GM12878 (cell line): ENCODE measurements around the gene TMEM140. TPM values are rescaled to one million over a fixed set of nuclear protein-coding genes. Genes with fewer than 3 reads are reported as not detected.

Experiments
- ATAC-seq: fragments of 200-7000 bp; cut with Tn5 transposase; 3 replicates; pipeline ENCODE4 v1.9.1; 2020; ENCODE audit warnings: mild to moderate bottlenecking, moderate library complexity
- BruUV-seq: library from RNA; stranded (reverse); fragments of 400-500 nt; replicated peaks from 2 replicates; lab custom pipeline; 2021; lab: Mats Ljungman, UMichigan
- CTCF ChIA-PET: fragments of 300-600 bp; sonication (Branson Sonifier 250); formaldehyde crosslinking; extraction: SDS; loops from one replicate; lab custom pipeline; 2021; ENCODE audit warnings: inconsistent platforms; lab: Yijun Ruan, JAX
- POLR2A ChIA-PET: fragments of 350-600 bp; formaldehyde crosslinking; extraction: SDS; loops from one replicate; lab custom pipeline; 2021; ENCODE audit warnings: inconsistent platforms; lab: Charles Lee
- RAD21 ChIA-PET: fragments of 300-600 bp; sonication (Branson Sonifier 250); formaldehyde crosslinking; loops from one replicate; lab custom pipeline; 2023; ENCODE audit warnings: antibody characterized with exemption; ENCODE audit not compliant: unreplicated experiment; lab: Charles Lee
- SMC1A ChIA-PET: fragments of 300-600 bp; sonication (Branson Sonifier 250); formaldehyde crosslinking; loops from one replicate; lab custom pipeline; 2023; ENCODE audit not compliant: unreplicated experiment, uncharacterized antibody; lab: Charles Lee
- DNase-seq: peaks from one replicate; pipeline ENCODE4 v3.0.0-alpha.2; 2011; ENCODE audit warnings: low read depth, low spot score
- FAIRE-seq: peaks from 3 replicates; lab custom pipeline; 2011; peaks lifted over from hg19 to GRCh38; lab: Jason Lieb, UNC
- H2AFZ ChIP-seq: 2 replicates; pipeline ENCODE4 v1.6.0; 2011; ENCODE audit warnings: low read depth, low read length, control low read depth; ENCODE audit not compliant: control insufficient read depth
- H3K27ac ChIP-seq: 2 replicates; pipeline ENCODE4 v1.5.1; 2011; ENCODE audit warnings: control low read depth; ENCODE audit not compliant: control insufficient read depth, insufficient read depth
- H3K27me3 ChIP-seq, 2 experiments: replicated peaks in 1 of 2; 2 replicates each; pipeline versions ENCODE4 v1.6.0 to v1.6.1; 2011; ENCODE audit warnings: low read length in 1 of 2; ENCODE audit not compliant: control insufficient read depth in 2 of 2, insufficient read depth in 2 of 2
- H3K36me3 ChIP-seq, 2 experiments: 2 replicates each; pipeline ENCODE4 v1.5.1; 2011; ENCODE audit warnings: low read length in 1 of 2; ENCODE audit not compliant: control insufficient read depth in 2 of 2, insufficient read depth in 2 of 2
- H3K4me1 ChIP-seq: 2 replicates; pipeline ENCODE4 v1.6.1; 2011; ENCODE audit warnings: mild to moderate bottlenecking, low read length, moderate library complexity, mixed read lengths; ENCODE audit not compliant: control insufficient read depth, insufficient read depth
- H3K4me2 ChIP-seq: 2 replicates; pipeline ENCODE4 v1.6.0; 2011; ENCODE audit warnings: control low read depth; ENCODE audit not compliant: control insufficient read depth, insufficient read depth
- H3K4me3 ChIP-seq: fragments of 200-600 bp; sonication (generic); 2 replicates; pipeline ENCODE4 v1.5.1; 2016
- H3K79me2 ChIP-seq: 2 replicates; pipeline ENCODE4 v1.6.0; 2011; ENCODE audit warnings: low read length; ENCODE audit not compliant: control insufficient read depth, insufficient read depth
- H3K9ac ChIP-seq: 2 replicates; pipeline ENCODE4 v1.8.0; 2011; ENCODE audit warnings: low read length, control low read depth, mixed read lengths; ENCODE audit not compliant: control insufficient read depth, insufficient read depth
- H3K9me3 ChIP-seq: replicated peaks from 3 replicates; pipeline ENCODE4 v1.5.1; 2011; ENCODE audit warnings: mild to moderate bottlenecking, low read length; ENCODE audit not compliant: control insufficient read depth, insufficient read depth
- H4K20me1 ChIP-seq: 2 replicates; pipeline ENCODE4 v1.6.0; 2011; ENCODE audit not compliant: control insufficient read depth, insufficient read depth
- FOXM1 ChIP-seq: IDR thresholded peaks from 2 replicates; pipeline ENCODE4 v1.6.1; 2012; ENCODE audit warnings: low read depth, mild to moderate bottlenecking, inconsistent platforms, low read length, moderate library complexity
- HDAC6 ChIP-seq: fragments of 200-600 bp; sonication (generic); IDR thresholded peaks from one replicate; pipeline ENCODE4 v1.8.0; 2017; ENCODE audit warnings: antibody characterized with exemption; ENCODE audit not compliant: unreplicated experiment
- KDM1A ChIP-seq: fragments of 200-600 bp; sonication (generic); IDR thresholded peaks from 2 replicates; pipeline ENCODE4 v1.6.1; 2016; ENCODE audit warnings: borderline replicate concordance
- PAX5 ChIP-seq: IDR thresholded peaks from 2 replicates; pipeline ENCODE4 v1.6.1; 2011; ENCODE audit warnings: low read depth, low read length, borderline replicate concordance
- PML ChIP-seq: IDR thresholded peaks from 2 replicates; pipeline ENCODE4 v1.6.1; 2012; ENCODE audit warnings: low read length, inconsistent platforms
- RAD21 ChIP-seq: IDR thresholded peaks from 2 replicates; pipeline ENCODE4 v1.6.1; 2011; ENCODE audit warnings: mild to moderate bottlenecking, low read depth, low read length, moderate library complexity; ENCODE audit not compliant: insufficient read depth
- RCOR1 ChIP-seq: conservative IDR thresholded peaks from 2 replicates; pipeline ENCODE4 v1.6.1; 2012; ENCODE audit warnings: low read depth, low read length, improper control_type of control experiment
- RFX5 ChIP-seq: IDR thresholded peaks from 2 replicates; pipeline ENCODE4 v1.6.1; 2011; ENCODE audit warnings: low read depth, low read length, improper control_type of control experiment
- SP1 ChIP-seq: IDR thresholded peaks from one replicate; pipeline ENCODE4 v1.6.1; 2011; ENCODE audit warnings: low read depth, low read length
- TAF1 ChIP-seq: IDR thresholded peaks from 2 replicates; pipeline ENCODE4 v1.6.1; 2011; ENCODE audit warnings: mild to moderate bottlenecking, low read depth, low read length, borderline replicate concordance
- TCF3 ChIP-seq: IDR thresholded peaks from 2 replicates; pipeline ENCODE4 v1.6.1; 2012; ENCODE audit warnings: low read depth, mild to moderate bottlenecking, low read length, borderline replicate concordance; ENCODE audit not compliant: insufficient read depth
- ZNF217 ChIP-seq: fragments of 450-650 bp; IDR thresholded peaks from 2 replicates; pipeline ENCODE4 v1.6.1; 2017; ENCODE audit warnings: antibody characterized with exemption, mild to moderate bottlenecking
- ZNF24 ChIP-seq: fragments of 450-650 bp; IDR thresholded peaks from 2 replicates; pipeline ENCODE4 v1.6.1; 2017; ENCODE audit warnings: antibody characterized with exemption, mild to moderate bottlenecking
- ZNF274 ChIP-seq: IDR thresholded peaks from one replicate; pipeline ENCODE4 v1.8.0; 2011; ENCODE audit not compliant: insufficient read length, insufficient read depth
- WGBS: methylation state at CpG from one replicate; pipeline ENCODE4 v1.1.6; 2016; ENCODE audit warnings: low lambda C conversion rate; ENCODE audit not compliant: insufficient replicate concordance, insufficient coverage; ENCODE audit errors: missing lambda C conversion rate; 5-methylcytosine and 5-hydroxymethylcytosine counted together
- in situ Hi-C: fragments of 300-500 bp; cut with MboI; formaldehyde crosslinking; loops from 9 replicates; pipeline ENCODE4 v1.14.3; 2018; ENCODE audit warnings: mixed read lengths
- intact Hi-C: fragments of 100-400 bp; cut with micrococcal nuclease; formaldehyde crosslinking; loops from one replicate; pipeline ENCODE4 v1.14.2; 2022; ENCODE audit not compliant: unreplicated experiment
- polyA plus RNA-seq, 11 experiments: library from polyadenylated mRNA; depleted of rRNA in 4 of 11; unstranded in 6 of 11; stranded (reverse) in 5 of 11; fragments of >200 nt; fragmentation: Nextera tagmentation in 4 of 11; fragmentation: Illumina TruSeq in 1 of 11; extraction: Ambion mirVana in 4 of 11; extraction: Trizol in 1 of 11; gene quantifications; 1 replicate in 1 of 11; 2 replicates in 10 of 11; pipeline versions ENCODE4 v1.2.1 to v1.2.3, GENCODE V29; 2011 to 2016; ENCODE audit warnings: inconsistent platforms in 2 of 11, missing spikeins in 2 of 11, low read depth in 1 of 11
- total RNA-seq, 4 experiments: library from RNA; depleted of rRNA in 3 of 4; stranded (reverse); fragments of >200 nt in 3 of 4; fragmentation: Illumina TruSeq in 1 of 4; extraction: Trizol in 1 of 4; gene quantifications; 2 replicates each; pipeline versions ENCODE4 v1.2.1 to v1.2.3, GENCODE V29; 2013 to 2021
- TF ChIP-seq, protein P1 (sequence below): IDR thresholded peaks from 2 replicates; pipeline ENCODE4 v1.6.1; 2012; ENCODE audit warnings: mild to moderate bottlenecking, low read depth, low read length
- TF ChIP-seq, protein P2 (sequence below): fragments of 450-650 bp; formaldehyde crosslinking; IDR thresholded peaks from 2 replicates; pipeline ENCODE4 v1.5.0; 2022; ENCODE audit warnings: mild to moderate bottlenecking, missing genetic modification characterization

TMEM140 gene
- total and polyA plus RNA-seq, 10 of the 15 experiments (the other 5 are each of a cell fraction or from before 2014, with no cell fraction given) = 0.85 to 20.7 (median 3.3) TPM

- POLR2A ChIA-PET = interaction anchor here (1.1 to 15.9 kb wide), 10 partner anchors 9 to 224 kb away, joined by 3 to 169 read pairs (median 22); partner anchors contain the start of genes AGBL3, TMEM140 and WDR91
- H3K36me3 ChIP-seq = peaks cover 28 to 32% of the 10 kb centered on the region in 2 experiments
- in situ Hi-C loops (loop anchor here (5.0 to 10.0 kb wide), 2 partner anchors 177 to 525 kb away; partner anchors contain the start of gene BPGM), intact Hi-C loops (loop anchor here (1.0 kb wide), 1 partner anchor 176 kb away; no protein-coding TSS in a partner anchor)
- H3K4me1 ChIP-seq = peaks cover 24% of the 10 kb centered on the region
- SMC1A ChIA-PET = interaction anchor here (0.7 to 13.1 kb wide), 33 partner anchors 9 to 535 kb away, joined by 3 to 158 read pairs (median 5); partner anchors contain the start of genes AGBL3, BPGM, TMEM140 and WDR91
- peaks cover 67% of the 10 kb centered on the region for H3K79me2 ChIP-seq
- peak; percentile 67 for ATAC-seq
- H3K27me3 ChIP-seq = no peaks in the 10 kb centered on the region
- RAD21 ChIA-PET = interaction anchor here (0.6 to 11.6 kb wide), 23 partner anchors 9 to 535 kb away, joined by 3 to 151 read pairs (median 5); partner anchors contain the start of genes AGBL3, TMEM140 and WDR91
- H3K9me3 ChIP-seq = no peaks in the 10 kb centered on the region; the same call in 2 of the 3 replicates
- CTCF ChIA-PET = interaction anchor here (0.6 to 12.2 kb wide), 33 partner anchors 9 to 536 kb away, joined by 3 to 157 read pairs (median 5); partner anchors contain the start of genes AGBL3, BPGM, TMEM140 and WDR91
- H3K4me3 ChIP-seq = peak overlapping the region; percentile 84
- peak overlapping the region; percentile 96 for H3K27ac ChIP-seq
- BruUV-seq = TSS peak; percentile 68
- peak overlapping the region; percentile 73 for H3K9ac ChIP-seq
- WGBS = 0% methylated on average over 11 of the region's 11 CpGs
- FAIRE-seq = peak; percentile 82
- H3K4me2 ChIP-seq = peak overlapping the region; percentile 99
- H2AFZ ChIP-seq = no peak overlapping the region
- no peaks in the 10 kb centered on the region; the same call in 1 of the 2 replicates for H4K20me1 ChIP-seq
- DNase-seq = no peak
- TF ChIP-seq SP1 (no peak), PML (no peak; the same call in 1 of the 2 replicates), ZNF274 (no peak), ZNF217 (no peak), RFX5 (no peak), ZNF24 (no peak), HDAC6 (peak; percentile 20), TAF1 (peak; percentile 41), PAX5 (no peak), FOXM1 (peak; percentile 13; the same call in 1 of the 2 replicates), KDM1A (no peak), RAD21 (peak; percentile 66), RCOR1 (no peak), TCF3 (0 out of 2 replicates have a peak, but pooled peaks have one; percentile 37)
- TF ChIP-seq, protein P1, sequence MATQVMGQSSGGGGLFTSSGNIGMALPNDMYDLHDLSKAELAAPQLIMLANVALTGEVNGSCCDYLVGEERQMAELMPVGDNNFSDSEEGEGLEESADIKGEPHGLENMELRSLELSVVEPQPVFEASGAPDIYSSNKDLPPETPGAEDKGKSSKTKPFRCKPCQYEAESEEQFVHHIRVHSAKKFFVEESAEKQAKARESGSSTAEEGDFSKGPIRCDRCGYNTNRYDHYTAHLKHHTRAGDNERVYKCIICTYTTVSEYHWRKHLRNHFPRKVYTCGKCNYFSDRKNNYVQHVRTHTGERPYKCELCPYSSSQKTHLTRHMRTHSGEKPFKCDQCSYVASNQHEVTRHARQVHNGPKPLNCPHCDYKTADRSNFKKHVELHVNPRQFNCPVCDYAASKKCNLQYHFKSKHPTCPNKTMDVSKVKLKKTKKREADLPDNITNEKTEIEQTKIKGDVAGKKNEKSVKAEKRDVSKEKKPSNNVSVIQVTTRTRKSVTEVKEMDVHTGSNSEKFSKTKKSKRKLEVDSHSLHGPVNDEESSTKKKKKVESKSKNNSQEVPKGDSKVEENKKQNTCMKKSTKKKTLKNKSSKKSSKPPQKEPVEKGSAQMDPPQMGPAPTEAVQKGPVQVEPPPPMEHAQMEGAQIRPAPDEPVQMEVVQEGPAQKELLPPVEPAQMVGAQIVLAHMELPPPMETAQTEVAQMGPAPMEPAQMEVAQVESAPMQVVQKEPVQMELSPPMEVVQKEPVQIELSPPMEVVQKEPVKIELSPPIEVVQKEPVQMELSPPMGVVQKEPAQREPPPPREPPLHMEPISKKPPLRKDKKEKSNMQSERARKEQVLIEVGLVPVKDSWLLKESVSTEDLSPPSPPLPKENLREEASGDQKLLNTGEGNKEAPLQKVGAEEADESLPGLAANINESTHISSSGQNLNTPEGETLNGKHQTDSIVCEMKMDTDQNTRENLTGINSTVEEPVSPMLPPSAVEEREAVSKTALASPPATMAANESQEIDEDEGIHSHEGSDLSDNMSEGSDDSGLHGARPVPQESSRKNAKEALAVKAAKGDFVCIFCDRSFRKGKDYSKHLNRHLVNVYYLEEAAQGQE = no peak
- TF ChIP-seq, protein P2, sequence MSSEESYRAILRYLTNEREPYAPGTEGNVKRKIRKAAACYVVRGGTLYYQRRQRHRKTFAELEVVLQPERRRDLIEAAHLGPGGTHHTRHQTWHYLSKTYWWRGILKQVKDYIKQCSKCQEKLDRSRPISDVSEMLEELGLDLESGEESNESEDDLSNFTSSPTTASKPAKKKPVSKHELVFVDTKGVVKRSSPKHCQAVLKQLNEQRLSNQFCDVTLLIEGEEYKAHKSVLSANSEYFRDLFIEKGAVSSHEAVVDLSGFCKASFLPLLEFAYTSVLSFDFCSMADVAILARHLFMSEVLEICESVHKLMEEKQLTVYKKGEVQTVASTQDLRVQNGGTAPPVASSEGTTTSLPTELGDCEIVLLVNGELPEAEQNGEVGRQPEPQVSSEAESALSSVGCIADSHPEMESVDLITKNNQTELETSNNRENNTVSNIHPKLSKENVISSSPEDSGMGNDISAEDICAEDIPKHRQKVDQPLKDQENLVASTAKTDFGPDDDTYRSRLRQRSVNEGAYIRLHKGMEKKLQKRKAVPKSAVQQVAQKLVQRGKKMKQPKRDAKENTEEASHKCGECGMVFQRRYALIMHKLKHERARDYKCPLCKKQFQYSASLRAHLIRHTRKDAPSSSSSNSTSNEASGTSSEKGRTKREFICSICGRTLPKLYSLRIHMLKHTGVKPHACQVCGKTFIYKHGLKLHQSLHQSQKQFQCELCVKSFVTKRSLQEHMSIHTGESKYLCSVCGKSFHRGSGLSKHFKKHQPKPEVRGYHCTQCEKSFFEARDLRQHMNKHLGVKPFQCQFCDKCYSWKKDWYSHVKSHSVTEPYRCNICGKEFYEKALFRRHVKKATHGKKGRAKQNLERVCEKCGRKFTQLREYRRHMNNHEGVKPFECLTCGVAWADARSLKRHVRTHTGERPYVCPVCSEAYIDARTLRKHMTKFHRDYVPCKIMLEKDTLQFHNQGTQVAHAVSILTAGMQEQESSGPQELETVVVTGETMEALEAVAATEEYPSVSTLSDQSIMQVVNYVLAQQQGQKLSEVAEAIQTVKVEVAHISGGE (CRISPR knock-in tag) = no peak
These were observed 21.5 kb downstream of the TMEM140 start for GRCh38 chr7:135169141-135169963.
